Caco-2 (cell line): Measurements from ENCODE around the gene NFKBIZ. TPM values are rescaled to one million over a fixed set of nuclear protein-coding genes. Genes with fewer than 3 reads are reported as not detected.

Experiments used
- BruUV-seq: library from RNA; stranded (reverse); fragments of 400-500 nt; replicated peaks from 2 replicates; lab custom pipeline; 2021; lab: Mats Ljungman, UMichigan
- CTCF ChIA-PET: fragments of 300-600 bp; sonication (Branson Sonifier 250); formaldehyde crosslinking; loops from one replicate; lab custom pipeline; 2022; ENCODE audit warnings: antibody characterized with exemption; lab: Charles Lee
- POLR2A ChIA-PET: fragments of 300-600 bp; sonication (Branson Sonifier 250); formaldehyde crosslinking; loops from one replicate; lab custom pipeline; 2022; ENCODE audit warnings: antibody characterized with exemption; lab: Charles Lee
- DNase-seq, 2 experiments: peaks; one replicate each; pipeline versions ENCODE4 v3.0.0 to v3.0.0-alpha.2; 2020 to 2022
- H3K27me3 ChIP-seq: replicated peaks from 2 replicates; pipeline ENCODE4 v1.6.0; 2011; ENCODE audit warnings: low read length; ENCODE audit not compliant: control insufficient read depth, insufficient read depth
- H3K36me3 ChIP-seq: 2 replicates; pipeline ENCODE4 v1.5.1; 2011; ENCODE audit warnings: low read length; ENCODE audit not compliant: control insufficient read depth, insufficient read depth
- H3K4me1 ChIP-seq: fragments of 250-450 bp; sonication (Bioruptor Pico); 2 replicates; pipeline ENCODE4 v1.5.1; 2020; ENCODE audit warnings: mild to moderate bottlenecking
- H3K4me3 ChIP-seq: 2 replicates; pipeline ENCODE4 v1.5.1; 2011; ENCODE audit warnings: low read depth, mild to moderate bottlenecking, control low read depth, low read length
- H3K9me3 ChIP-seq: fragments of 250-450 bp; sonication (Bioruptor Pico); 2 replicates; pipeline ENCODE4 v1.5.1; 2020; ENCODE audit warnings: mild to moderate bottlenecking, moderate library complexity
- H3K27ac Mint-ChIP-seq: one replicate; pipeline ENCODE4 v1.8.0; 2022; ENCODE audit warnings: mixed read lengths; ENCODE audit not compliant: unreplicated experiment
- H3K27me3 Mint-ChIP-seq: one replicate; pipeline ENCODE4 v1.8.0; 2022; ENCODE audit warnings: mixed read lengths; ENCODE audit not compliant: insufficient read depth, unreplicated experiment
- H3K36me3 Mint-ChIP-seq: one replicate; pipeline ENCODE4 v1.8.0; 2022; ENCODE audit warnings: mild to moderate bottlenecking, mixed read lengths; ENCODE audit not compliant: insufficient read depth, unreplicated experiment
- H3K4me1 Mint-ChIP-seq: one replicate; pipeline ENCODE4 v1.8.0; 2022; ENCODE audit warnings: low read depth, mixed read lengths; ENCODE audit not compliant: unreplicated experiment
- H3K4me3 Mint-ChIP-seq: one replicate; pipeline ENCODE4 v1.8.0; 2022; ENCODE audit warnings: mild to moderate bottlenecking, moderate library complexity, mixed read lengths; ENCODE audit not compliant: unreplicated experiment
- H3K9me3 Mint-ChIP-seq: one replicate; pipeline ENCODE4 v1.8.0; 2022; ENCODE audit warnings: mixed read lengths; ENCODE audit not compliant: unreplicated experiment
- intact Hi-C: fragments of 100-400 bp; cut with micrococcal nuclease; formaldehyde crosslinking; loops from one replicate; pipeline ENCODE4 v1.10.0; 2022; ENCODE audit not compliant: unreplicated experiment
- total RNA-seq: library from RNA; stranded (reverse); gene quantifications from 2 replicates; pipeline ENCODE4 v1.2.3, GENCODE V29; 2022
- TF ChIP-seq, protein P1 (sequence below), 2 experiments: fragments of 200-600 bp in 1 of 2; IDR thresholded peaks; 1 replicate in 1 of 2; 2 replicates in 1 of 2; pipeline versions ENCODE4 v1.5.1 to v1.8.0; 2011 to 2022; ENCODE audit warnings: antibody characterized with exemption in 1 of 2, control low read depth in 1 of 2, inconsistent platforms in 1 of 2, low read depth in 1 of 2, low read length in 1 of 2, mild to moderate bottlenecking in 1 of 2, moderate library complexity in 1 of 2; ENCODE audit not compliant: insufficient read depth in 1 of 2, severe bottlenecking in 1 of 2, unreplicated experiment in 1 of 2

Gene NFKBIZ
- total RNA-seq, 1 experiment from 2014 or later, result 20.2 TPM

- H3K4me1 Mint-ChIP-seq, result no peaks in the 10 kb centered on the region
- no peak for DNase-seq
- Histone ChIP-seq H3K27me3 (no peaks in the 10 kb centered on the region), H3K36me3 (no peaks in the 10 kb centered on the region), H3K4me3 (no peak overlapping the region), H3K9me3 (no peaks in the 10 kb centered on the region), H3K4me1 (peaks cover 5% of the 10 kb centered on the region; the same call in 1 of the 2 replicates)
- H3K27me3 Mint-ChIP-seq, result no peaks in the 10 kb centered on the region
- H3K36me3 Mint-ChIP-seq, result no peaks in the 10 kb centered on the region
- H3K4me3 Mint-ChIP-seq, result no peak overlapping the region
- no peak overlapping the region for H3K27ac Mint-ChIP-seq
- H3K9me3 Mint-ChIP-seq, result no peaks in the 10 kb centered on the region
- ChIA-PET POLR2A (no interaction called here), CTCF (interaction anchor here (0.5 kb wide), 1 partner anchor 401 kb away, joined by 4 read pairs; no protein-coding TSS in a partner anchor)
- TF ChIP-seq, protein P1, sequence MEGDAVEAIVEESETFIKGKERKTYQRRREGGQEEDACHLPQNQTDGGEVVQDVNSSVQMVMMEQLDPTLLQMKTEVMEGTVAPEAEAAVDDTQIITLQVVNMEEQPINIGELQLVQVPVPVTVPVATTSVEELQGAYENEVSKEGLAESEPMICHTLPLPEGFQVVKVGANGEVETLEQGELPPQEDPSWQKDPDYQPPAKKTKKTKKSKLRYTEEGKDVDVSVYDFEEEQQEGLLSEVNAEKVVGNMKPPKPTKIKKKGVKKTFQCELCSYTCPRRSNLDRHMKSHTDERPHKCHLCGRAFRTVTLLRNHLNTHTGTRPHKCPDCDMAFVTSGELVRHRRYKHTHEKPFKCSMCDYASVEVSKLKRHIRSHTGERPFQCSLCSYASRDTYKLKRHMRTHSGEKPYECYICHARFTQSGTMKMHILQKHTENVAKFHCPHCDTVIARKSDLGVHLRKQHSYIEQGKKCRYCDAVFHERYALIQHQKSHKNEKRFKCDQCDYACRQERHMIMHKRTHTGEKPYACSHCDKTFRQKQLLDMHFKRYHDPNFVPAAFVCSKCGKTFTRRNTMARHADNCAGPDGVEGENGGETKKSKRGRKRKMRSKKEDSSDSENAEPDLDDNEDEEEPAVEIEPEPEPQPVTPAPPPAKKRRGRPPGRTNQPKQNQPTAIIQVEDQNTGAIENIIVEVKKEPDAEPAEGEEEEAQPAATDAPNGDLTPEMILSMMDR (IDR thresholded peaks at IDR 0.05; ENCODE audit: insufficient read depth in 1 of 2, low read depth in 1 of 2, low read length in 1 of 2, severe bottlenecking in 1 of 2, unreplicated experiment in 1 of 2), result no peak
- BruUV-seq, result no TSS peak
- intact Hi-C loops, result no loop called here
Observed at GRCh38 chr3:101829437-101829830, 19.9 kb upstream of the NFKBIZ start.

DNA sequence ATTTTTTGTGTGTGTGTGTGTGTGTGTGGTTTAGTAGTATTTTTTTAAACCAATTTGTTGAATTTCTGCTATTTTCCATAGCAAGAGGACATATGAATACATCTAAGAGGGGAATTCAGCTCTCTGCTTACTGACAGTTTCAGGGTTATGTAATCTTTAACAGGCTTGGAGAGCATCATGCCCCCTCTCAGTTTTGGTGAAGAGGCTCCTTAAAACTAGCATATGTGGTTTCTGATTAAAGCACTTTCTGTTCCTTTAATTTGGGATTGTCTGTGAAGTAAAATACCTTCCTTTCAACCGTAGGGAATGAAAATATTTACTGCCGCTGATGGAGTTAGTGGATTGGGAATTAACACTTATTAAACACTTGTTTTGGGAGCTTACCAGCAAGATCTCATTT is 19.4 kb upstream of the NFKBIZ start:
- intact Hi-C loops, result no loop called here
- H3K4me1 ChIP-seq, result peaks cover 5% of the 10 kb centered on the region; the same call in 1 of the 2 replicates
- BruUV-seq, result no TSS peak
- DNase-seq, result no peak
- Mint-ChIP-seq H3K4me3 (no peak overlapping the region), H3K27me3 (no peaks in the 10 kb centered on the region), H3K36me3 (no peaks in the 10 kb centered on the region), H3K9me3 (no peaks in the 10 kb centered on the region), H3K4me1 (no peaks in the 10 kb centered on the region), H3K27ac (no peak overlapping the region)
- H3K9me3 ChIP-seq, result no peaks in the 10 kb centered on the region
- POLR2A ChIA-PET, result no interaction called here
- no peaks in the 10 kb centered on the region for H3K36me3 ChIP-seq
- TF ChIP-seq, protein P1 (IDR thresholded peaks at IDR 0.05; ENCODE audit: insufficient read depth in 1 of 2, low read depth in 1 of 2, low read length in 1 of 2, severe bottlenecking in 1 of 2, unreplicated experiment in 1 of 2), result no peak
- CTCF ChIA-PET, result no interaction called here
- no peak overlapping the region for H3K4me3 ChIP-seq
- H3K27me3 ChIP-seq, result no peaks in the 10 kb centered on the region

DNA sequence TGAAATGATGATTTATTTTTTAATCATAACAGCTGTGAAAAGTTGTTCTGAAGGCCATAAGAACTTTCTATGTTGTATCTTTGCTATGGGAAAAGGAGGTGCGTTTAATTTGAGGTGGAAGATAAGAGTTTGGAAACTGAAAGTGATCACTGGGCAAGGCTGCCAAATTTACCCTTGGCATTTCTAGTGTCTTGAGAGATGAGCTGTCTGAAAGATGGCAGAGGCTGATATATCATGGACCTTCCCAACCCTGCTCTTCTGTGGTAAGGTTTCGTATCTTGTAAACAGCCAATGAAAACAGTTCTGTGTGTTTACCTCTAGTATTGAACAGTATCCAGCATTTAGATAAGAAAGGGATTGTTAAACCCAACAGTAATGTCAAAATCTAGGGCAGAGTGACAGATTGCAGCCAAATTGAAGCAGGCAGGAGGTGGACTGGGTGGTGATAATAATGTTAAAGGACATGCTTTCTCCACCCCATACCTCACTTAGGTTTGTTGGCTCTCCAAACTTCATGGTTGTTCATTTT is 15.8 kb upstream of the NFKBIZ start:
- POLR2A ChIA-PET, result no interaction called here
- Histone ChIP-seq H3K4me3 (no peak overlapping the region), H3K4me1 (no peaks in the 10 kb centered on the region), H3K27me3 (no peaks in the 10 kb centered on the region), H3K9me3 (no peaks in the 10 kb centered on the region), H3K36me3 (no peaks in the 10 kb centered on the region)
- H3K4me1 Mint-ChIP-seq, result no peaks in the 10 kb centered on the region
- no peaks in the 10 kb centered on the region for H3K27me3 Mint-ChIP-seq
- intact Hi-C loops, result no loop called here
- no TSS peak for BruUV-seq
- H3K4me3 Mint-ChIP-seq, result no peak overlapping the region
- TF ChIP-seq, protein P1 (IDR thresholded peaks at IDR 0.05; ENCODE audit: insufficient read depth in 1 of 2, low read depth in 1 of 2, low read length in 1 of 2, severe bottlenecking in 1 of 2, unreplicated experiment in 1 of 2), result no peak
- H3K27ac Mint-ChIP-seq, result no peak overlapping the region
- no peaks in the 10 kb centered on the region for H3K36me3 Mint-ChIP-seq
- H3K9me3 Mint-ChIP-seq, result no peaks in the 10 kb centered on the region
- CTCF ChIA-PET, result no interaction called here
- DNase-seq, result no peak
